Measurements from ENCODE around the gene TTLL11.
A peak's percentile ranks its signal among the peaks of the same experiment; 100 is the strongest.

TTLL11 gene

DNA sequence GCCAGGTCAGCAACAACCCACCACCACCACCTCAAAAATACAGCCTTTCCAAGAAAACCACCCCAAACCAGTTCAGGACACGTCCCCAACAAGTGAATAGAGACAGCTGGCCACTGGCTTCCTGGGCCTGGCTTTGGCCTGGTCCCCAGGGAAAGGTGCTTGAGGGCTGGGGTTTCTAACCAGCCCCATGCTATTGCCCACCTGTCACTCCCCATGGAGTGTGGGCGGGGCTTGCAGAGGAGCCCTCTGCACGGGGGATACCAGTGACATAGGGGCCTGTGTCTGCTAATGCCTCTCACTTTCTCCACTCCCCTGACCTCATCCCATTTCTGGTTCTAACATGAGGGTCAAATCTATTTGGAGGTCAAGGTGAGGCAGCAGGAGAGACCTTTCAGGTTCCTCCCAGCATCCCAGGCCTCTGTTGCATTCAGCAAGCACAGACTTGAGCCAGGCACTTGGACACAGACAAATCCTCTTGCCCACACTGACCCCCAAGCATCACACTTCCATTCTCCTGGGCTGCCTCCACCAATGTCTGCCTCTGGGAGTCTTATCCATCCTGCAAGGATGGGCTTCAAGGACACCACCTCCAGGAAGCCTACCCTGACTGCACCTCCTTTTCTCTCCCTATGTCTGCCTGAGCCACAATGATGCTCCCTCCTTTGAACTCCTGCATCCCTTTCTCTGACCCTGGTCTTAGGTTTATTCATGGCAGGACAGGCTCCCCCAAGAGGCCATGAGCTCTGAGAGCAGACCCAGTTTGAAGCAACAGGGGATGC, 16.1 kb upstream of the TTLL11 start:
- no peak for ATAC-seq

DNA sequence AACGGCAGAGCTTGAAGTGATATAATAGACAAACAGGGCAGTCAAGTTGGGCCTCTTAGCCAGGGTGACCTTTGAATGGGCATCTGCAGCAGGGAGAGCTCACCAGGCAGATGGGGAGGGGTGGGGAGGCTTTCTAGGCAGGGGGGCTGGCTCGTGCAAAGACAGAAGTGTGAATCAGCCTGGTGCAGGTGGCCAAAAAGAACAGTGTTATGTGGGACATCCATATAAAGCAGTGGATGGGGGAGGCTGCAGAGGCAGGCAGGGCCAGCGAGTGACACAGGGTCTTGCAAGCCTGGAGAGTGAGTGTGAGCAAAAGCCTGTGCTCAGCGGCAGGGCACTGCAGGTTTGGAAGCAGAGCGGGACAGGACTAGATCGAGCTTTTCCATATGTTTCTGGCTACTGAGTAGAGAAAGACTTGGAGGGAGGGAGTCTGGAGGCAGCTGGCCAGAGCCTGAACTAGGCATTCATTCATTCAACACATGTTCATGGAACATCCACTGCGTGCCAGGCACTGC, 14.2 kb upstream of the TTLL11 start:
- ATAC-seq: no peak

GRCh38 chr9:122106576-122106975, 13.5 kb upstream of the TTLL11 start:
- no peak for ATAC-seq

GRCh38 chr9:122103985-122104384, 10.9 kb upstream of the TTLL11 start:
- no peak for ATAC-seq

DNA sequence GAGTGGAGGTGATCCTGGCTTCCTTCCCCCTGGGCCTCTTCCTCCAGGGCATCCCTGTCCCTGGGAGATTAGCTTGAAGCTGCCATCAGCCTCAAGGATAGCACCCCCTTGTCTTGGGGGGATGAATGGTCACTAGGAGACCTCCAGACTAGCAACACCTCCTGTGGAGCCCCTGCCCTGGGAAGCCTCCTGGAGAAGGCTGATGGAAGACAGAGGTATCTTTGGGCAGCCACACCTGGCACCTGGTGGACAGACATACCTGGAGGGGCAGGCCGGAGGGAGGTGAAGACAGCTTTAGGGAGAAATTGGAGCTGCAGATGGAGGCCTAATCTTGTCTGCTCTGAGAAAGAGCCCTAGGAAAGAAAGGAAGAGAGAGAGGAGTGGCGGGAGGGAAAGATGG, 9.0 kb upstream of the TTLL11 start:
- ATAC-seq: no peak

DNA sequence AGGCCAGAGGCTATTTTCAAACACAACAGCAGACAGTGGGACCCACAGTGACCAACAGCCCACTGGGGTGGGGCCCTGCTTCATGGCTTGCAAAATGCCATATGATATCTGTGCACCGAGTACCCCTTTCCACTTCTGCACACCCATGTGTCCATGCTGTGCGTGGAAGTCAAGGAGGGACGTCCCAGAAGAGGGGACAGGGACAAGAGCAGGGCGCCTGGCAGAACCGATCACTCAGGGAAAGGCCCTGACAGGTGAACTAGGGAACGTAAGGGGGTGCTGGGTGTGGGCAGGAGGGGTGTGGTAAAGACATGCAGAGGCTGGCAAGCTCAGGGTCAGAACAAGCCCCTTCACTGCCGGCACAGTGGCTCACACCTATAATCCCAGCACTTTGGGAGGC, 7.6 kb upstream of the TTLL11 start:
- ATAC-seq: no peak

GRCh38 chr9:122099271-122099869, 6.3 kb upstream of the TTLL11 start:
- ATAC-seq: peak; percentile 68 to 73

DNA sequence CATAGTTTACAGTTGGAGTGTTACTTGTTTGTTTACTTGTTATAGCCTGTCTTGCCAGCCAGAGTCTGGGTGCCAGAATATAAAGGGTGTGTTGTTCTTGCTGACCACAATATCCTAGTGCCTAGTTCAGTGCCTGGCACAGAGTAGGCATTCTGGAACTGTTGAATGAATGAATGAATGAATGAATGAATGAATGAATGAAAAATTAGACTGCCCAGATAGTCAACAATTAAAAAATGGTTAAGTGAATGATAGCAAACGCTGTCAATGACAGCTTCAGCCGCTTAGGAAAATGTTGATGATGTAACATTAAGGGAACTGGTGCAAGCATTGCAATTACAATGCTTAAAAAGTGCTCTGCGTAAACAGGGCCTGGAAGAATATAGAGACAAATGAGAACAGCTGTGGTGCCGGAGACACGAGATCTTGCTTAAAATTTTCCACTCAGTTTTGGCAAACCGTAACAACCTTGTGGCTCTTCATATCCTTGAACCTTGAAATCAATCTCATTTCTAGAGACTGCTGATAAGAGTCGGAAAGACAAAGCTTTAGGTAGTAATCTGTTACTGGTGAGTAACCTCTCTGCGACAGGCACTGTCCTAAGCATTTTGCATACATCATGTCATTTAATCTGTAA, 4.7 kb upstream of the TTLL11 start:
- no peak for ATAC-seq

GRCh38 chr9:122096620-122097415, 3.7 kb upstream of the TTLL11 start:
- ATAC-seq: no peak

DNA sequence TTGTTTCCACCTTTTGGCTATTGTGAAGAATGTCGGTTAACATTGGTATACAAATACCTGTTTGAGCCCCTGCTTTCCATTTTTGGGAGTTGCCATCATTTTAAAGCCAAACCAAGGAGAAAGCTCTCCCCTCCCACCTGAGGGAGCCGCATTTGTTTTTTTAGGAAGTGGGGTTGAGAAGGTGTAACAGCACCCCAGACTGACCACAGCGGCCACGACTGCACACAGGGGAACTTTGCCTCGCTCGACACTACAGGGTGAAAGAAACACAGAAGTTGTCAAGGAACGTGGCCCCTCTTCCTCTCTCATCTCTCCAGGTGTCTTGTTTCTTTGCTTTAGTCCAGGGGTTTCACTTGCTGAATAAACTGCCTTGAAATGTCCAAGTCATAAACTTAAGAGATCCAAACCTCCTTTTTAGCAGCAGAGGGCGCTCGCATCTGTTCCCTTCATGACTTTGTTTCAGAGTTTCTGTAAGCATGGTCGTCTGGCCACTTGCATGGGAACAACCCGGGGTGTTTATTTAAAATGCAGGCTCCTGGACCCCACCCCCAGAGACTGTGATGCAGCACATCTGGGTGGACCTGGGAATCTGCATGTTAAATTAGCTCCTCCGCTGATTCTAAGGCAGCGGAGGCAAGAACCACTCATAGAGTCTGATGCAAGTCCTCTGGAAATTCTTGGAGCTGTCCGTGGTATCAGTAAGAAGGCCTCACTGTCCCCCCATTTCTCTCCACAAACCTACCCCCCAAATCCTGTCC, 2.1 kb upstream of the TTLL11 start:
- no peak for ATAC-seq

DNA sequence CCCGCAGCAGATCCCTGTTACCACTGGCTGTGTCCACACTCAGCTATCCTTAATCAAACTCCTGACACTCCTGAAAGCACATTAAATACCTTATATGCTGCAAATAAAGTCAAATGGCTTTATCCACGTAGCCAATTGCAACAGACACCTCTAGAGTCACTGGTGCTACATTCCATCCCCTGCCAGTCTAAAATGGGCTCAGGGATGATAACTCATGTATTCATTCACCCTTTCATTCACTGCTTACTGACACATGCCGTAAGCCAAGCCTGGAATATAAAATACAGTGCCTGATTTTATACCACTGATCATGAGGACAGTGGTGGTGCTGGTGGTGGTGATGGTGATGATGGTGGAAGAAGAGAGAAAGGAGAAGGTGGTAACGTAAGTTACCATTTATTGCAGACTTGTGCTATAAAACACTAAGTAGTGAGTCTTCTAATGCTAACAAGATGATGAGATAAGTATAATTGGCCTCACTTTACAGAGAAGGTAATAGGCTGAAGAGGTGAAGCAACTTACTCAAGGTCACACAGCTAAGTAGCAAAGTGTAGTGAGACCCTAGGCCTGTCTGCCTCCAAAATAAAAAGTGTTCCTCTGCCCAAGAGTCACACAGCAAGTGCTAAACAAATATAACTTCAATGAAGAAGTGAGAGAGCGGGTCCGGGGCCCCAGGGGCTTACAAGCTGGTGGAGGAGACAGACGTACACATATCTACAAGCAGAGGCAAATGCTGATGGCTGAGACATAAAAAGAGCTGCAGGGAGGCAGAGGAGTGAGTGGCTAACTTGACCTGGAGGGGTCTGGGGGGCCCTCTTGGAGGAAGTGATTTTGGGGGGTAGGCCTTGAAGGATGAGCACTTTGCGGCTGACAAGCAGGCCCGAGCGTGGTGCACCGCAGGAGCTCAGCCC, 1.2 kb downstream of the TTLL11 start:
- ATAC-seq: no peak

GRCh38 chr9:122090981-122091380, 2.1 kb downstream of the TTLL11 start:
- ATAC-seq: no peak

DNA sequence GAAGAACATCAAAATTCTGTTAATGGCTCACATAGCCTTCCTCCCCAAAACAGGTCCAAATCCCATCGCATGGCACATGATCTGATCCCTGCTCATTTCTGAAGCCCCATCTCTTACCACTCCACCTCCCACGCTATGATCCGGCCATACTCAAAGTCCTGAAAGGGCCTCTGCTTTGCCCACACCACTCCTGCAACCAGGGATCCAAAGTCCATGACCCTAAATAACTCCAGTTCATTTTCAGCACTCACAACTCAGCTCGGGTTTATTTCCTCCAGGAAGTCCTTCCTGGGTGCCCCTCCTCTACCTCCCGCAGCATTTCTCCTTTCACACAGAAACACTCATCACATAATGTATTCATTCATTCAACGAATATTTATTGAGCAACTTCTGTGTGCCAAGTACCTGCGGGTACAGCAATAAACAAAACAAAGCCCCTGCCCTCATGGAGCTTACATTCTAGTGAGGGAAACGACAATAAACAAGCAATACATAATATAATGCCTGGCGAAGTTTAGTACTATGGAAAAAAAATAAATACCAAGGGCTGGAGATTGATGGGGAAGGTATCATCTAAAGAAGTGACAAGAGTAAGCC, 2.7 kb downstream of the TTLL11 start:
- no peak for ATAC-seq

GRCh38 chr9:122088880-122089706, 4.0 kb downstream of the TTLL11 start:
- no peak for ATAC-seq

- ATAC-seq: no peak
These were observed 5.5 kb downstream of the TTLL11 start for GRCh38 chr9:122087406-122088200.

GRCh38 chr9:122086873-122087272, 6.2 kb downstream of the TTLL11 start:
- no peak for ATAC-seq

- no peak for ATAC-seq
These were observed 7.8 kb downstream of the TTLL11 start for GRCh38 chr9:122085260-122085659.

- ATAC-seq: no peak
These were observed 9.0 kb downstream of the TTLL11 start for GRCh38 chr9:122084026-122084675.

Data from activated CD4-positive, CD25-positive, alpha-beta regulatory T cell treated with anti-CD3 and anti-CD28 coated beads, Interleukin-2, amount 50 U/mL, for 24 hours (primary cell).